Measurements from ENCODE around the gene STS.

The STS gene

DNA sequence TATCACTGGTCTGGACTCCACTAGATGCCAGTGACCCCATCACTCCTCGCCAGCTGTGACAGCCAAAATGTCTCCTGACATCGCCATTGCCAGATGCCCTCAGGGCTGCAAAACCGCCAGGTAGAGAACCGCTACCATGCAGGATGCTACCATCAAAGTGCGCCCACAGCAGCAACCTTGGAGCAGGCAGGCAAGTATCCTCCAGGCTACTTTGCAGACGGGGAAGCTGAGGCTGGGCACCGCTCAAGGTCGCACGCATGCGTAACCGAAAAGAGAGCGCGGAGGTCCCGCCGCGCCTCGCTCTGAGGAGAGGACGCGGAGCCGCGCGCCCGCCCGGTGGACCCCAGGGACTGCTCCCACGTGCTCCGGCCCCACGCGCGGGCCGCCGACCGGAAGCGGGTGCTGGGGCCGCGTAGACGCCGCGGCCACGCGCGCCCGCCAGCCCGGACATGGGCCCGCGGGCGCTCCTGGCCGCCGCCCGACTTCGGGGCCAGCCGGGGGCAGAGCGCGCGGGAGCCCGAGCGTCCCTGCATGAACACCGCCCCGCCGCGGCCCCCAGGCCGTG is at the start of gene STS:
Gene STS, plus strand, starts transcription at position 300 of the 565 bp plus-strand sequence. CDS start 105,488 bp downstream, outside the sequence.
- TF ChIP-seq, protein P1, sequence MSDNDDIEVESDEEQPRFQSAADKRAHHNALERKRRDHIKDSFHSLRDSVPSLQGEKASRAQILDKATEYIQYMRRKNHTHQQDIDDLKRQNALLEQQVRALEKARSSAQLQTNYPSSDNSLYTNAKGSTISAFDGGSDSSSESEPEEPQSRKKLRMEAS (IDR thresholded peaks at IDR 0.05; ENCODE audit: low read depth, low read length): peak; percentile 83
- TF ChIP-seq MYC (IDR thresholded peaks at IDR 0.05; ENCODE audit: low read depth, low read length): peak; percentile 87
- no peak for TF ChIP-seq POLR2A (IDR thresholded peaks at IDR 0.05; ENCODE audit: extremely low read depth, insufficient read length)
- peak within 1 kb of the TSS; percentile 87 for H3K4me3 ChIP-seq (ENCODE audit: low read depth, low read length)
- peak; percentile 58 for DNase-seq (ENCODE audit: low read depth)

GRCh38 chrX:7100022-7100421 is 47.5 kb upstream of the STS start:
- no peak for DNase-seq (ENCODE audit: low read depth)
- TF ChIP-seq MYC (IDR thresholded peaks at IDR 0.05; ENCODE audit: low read depth, low read length): no peak
- H3K4me3 ChIP-seq (ENCODE audit: low read depth, low read length): no peak overlapping the region

GRCh38 chrX:7102119-7102518 is 45.4 kb upstream of the STS start:
- DNase-seq (ENCODE audit: low read depth): no peak
- TF ChIP-seq MYC (IDR thresholded peaks at IDR 0.05; ENCODE audit: low read depth, low read length) (no peak), POLR2A (IDR thresholded peaks at IDR 0.05; ENCODE audit: extremely low read depth, insufficient read length) (no peak)
- TF ChIP-seq, protein P2, sequence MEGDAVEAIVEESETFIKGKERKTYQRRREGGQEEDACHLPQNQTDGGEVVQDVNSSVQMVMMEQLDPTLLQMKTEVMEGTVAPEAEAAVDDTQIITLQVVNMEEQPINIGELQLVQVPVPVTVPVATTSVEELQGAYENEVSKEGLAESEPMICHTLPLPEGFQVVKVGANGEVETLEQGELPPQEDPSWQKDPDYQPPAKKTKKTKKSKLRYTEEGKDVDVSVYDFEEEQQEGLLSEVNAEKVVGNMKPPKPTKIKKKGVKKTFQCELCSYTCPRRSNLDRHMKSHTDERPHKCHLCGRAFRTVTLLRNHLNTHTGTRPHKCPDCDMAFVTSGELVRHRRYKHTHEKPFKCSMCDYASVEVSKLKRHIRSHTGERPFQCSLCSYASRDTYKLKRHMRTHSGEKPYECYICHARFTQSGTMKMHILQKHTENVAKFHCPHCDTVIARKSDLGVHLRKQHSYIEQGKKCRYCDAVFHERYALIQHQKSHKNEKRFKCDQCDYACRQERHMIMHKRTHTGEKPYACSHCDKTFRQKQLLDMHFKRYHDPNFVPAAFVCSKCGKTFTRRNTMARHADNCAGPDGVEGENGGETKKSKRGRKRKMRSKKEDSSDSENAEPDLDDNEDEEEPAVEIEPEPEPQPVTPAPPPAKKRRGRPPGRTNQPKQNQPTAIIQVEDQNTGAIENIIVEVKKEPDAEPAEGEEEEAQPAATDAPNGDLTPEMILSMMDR (IDR thresholded peaks at IDR 0.05; ENCODE audit: low read depth, low read length): no peak
- TF ChIP-seq, protein P1 (IDR thresholded peaks at IDR 0.05; ENCODE audit: low read depth, low read length): no peak
- H3K4me3 ChIP-seq (ENCODE audit: low read depth, low read length): no peak overlapping the region

DNA sequence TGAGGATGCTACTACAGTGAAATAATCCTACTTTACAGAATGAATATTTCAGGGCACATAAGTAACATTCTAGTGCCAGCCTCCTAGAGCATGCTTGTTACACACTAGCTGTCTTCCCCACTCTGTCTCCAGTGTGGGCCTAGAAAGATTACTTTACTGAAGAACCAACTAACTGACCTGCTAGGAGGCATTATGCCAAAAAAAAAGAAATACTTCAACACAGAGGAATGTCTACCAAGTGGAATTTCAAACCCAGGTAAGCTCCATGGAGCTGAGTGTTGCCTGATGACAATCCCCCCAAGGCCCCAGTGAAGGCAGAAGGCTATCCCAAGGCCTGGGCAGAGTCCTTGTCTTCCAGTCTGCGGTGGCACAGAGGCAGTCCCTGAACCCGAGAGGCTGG is 40.9 kb upstream of the STS start:
- no peak overlapping the region for H3K4me3 ChIP-seq (ENCODE audit: low read depth, low read length)
- TF ChIP-seq MYC (IDR thresholded peaks at IDR 0.05; ENCODE audit: low read depth, low read length) (no peak), POLR2A (IDR thresholded peaks at IDR 0.05; ENCODE audit: extremely low read depth, insufficient read length) (no peak)
- TF ChIP-seq, protein P1 (IDR thresholded peaks at IDR 0.05; ENCODE audit: low read depth, low read length): no peak
- TF ChIP-seq, protein P2 (IDR thresholded peaks at IDR 0.05; ENCODE audit: low read depth, low read length): no peak
- no peak for DNase-seq (ENCODE audit: low read depth)

GRCh38 chrX:7108030-7108429 is 39.5 kb upstream of the STS start:
- H3K4me3 ChIP-seq (ENCODE audit: low read depth, low read length): no peak overlapping the region
- no peak for TF ChIP-seq POLR2A (IDR thresholded peaks at IDR 0.05; ENCODE audit: extremely low read depth, insufficient read length)
- TF ChIP-seq, protein P1 (IDR thresholded peaks at IDR 0.05; ENCODE audit: low read depth, low read length): no peak
- TF ChIP-seq, protein P2 (IDR thresholded peaks at IDR 0.05; ENCODE audit: low read depth, low read length): no peak
- TF ChIP-seq MYC (IDR thresholded peaks at IDR 0.05; ENCODE audit: low read depth, low read length): no peak
- no peak for DNase-seq (ENCODE audit: low read depth)

GRCh38 chrX:7109049-7109531 is 38.4 kb upstream of the STS start:
- DNase-seq (ENCODE audit: low read depth): no peak
- H3K4me3 ChIP-seq (ENCODE audit: low read depth, low read length): no peak overlapping the region
- TF ChIP-seq, protein P1 (IDR thresholded peaks at IDR 0.05; ENCODE audit: low read depth, low read length): no peak

DNA sequence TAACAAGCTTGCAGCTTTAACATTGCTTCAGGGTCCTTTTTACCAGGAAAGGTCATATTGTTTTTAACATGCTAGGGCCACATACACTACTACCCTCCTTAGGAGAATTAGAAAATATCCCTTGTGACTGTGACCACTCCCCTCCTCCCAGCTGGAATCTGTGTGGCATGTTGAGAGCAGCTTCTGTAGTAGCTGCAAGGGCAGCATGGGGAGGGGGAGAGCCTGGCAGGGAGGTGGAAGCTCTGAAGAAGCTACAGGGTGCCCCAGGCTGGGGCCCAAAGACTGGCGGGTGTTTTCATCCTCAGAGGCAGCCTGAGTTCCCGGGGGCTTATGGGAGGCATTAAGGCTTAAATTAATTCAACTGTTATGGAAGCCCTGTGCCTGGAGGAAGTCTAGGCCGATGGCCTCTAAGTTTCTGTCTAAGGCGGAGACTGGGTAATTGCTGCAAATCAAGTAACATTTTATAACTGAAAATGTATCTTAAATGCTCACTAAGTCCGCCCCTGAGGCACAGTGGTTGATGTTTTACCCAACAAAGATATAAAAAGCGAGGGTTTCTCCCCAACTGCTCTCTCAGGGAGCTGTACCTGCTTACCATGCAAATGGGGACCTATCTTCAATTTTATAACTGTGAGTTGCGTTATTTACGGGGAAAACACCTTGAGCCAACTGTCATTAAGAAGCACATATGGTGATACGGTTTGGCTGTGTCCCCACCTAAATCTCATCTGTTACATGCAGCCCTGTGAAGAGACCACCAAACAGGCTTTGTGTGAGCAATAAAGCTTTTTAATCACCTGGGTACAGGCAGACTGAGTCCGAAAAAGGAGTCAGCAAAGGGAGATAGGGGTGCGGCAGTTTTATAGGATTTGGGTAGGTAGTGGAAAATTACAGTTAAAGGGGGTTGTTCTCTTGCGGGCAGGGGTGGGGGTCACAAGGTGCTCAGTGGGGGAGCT is 37.4 kb upstream of the STS start:
- H3K4me3 ChIP-seq (ENCODE audit: low read depth, low read length): no peak overlapping the region
- no peak for TF ChIP-seq POLR2A (IDR thresholded peaks at IDR 0.05; ENCODE audit: extremely low read depth, insufficient read length)
- TF ChIP-seq, protein P2 (IDR thresholded peaks at IDR 0.05; ENCODE audit: low read depth, low read length): no peak
- TF ChIP-seq MYC (IDR thresholded peaks at IDR 0.05; ENCODE audit: low read depth, low read length): no peak
- TF ChIP-seq, protein P1 (IDR thresholded peaks at IDR 0.05; ENCODE audit: low read depth, low read length): no peak
- DNase-seq (ENCODE audit: low read depth): no peak

Data from NB4 (cell line).